SU-DHL-6 (cell line): ENCODE measurements around the gene DYNC2H1.

Source experiments
- EZH2phosphoT487 ChIP-seq: fragments of 200-600 bp; sonication (generic), shearing (Covaris generic); conservative IDR thresholded peaks from 2 replicates; pipeline ENCODE4 v1.6.1; 2018; ENCODE audit warnings: mild to moderate bottlenecking, antibody characterized with exemption, low read length, moderate library complexity, mixed read lengths
- TF ChIP-seq, protein P1 (sequence below): fragments of 200-600 bp; sonication (generic); IDR thresholded peaks from one replicate; pipeline ENCODE4 v1.5.1; 2017; ENCODE audit warnings: antibody characterized with exemption, mild to moderate bottlenecking, low read length, moderate library complexity; ENCODE audit not compliant: insufficient read depth, poor library complexity, severe bottlenecking

DNA sequence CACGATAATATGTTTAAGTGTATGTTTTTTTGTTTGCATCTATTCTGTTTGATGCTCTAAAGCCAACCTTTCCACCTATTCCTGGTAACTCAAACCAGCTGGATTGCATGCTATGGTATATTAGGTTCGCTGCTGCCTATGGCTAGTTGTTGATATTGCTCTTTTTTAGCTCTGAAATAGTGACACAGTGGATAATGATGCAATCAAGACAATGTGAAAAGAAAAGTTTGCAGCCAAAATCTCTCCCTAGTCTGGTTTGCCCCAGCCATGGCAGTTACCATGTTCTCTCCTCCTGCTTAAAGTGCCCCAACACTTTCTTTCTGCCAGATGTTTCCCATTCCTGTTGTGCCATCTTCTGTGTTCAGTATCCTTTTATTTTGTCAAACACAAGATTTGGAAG, 269.7 kb downstream of the DYNC2H1 start:
- no peak for TF ChIP-seq EZH2phosphoT487
- TF ChIP-seq, protein P1, sequence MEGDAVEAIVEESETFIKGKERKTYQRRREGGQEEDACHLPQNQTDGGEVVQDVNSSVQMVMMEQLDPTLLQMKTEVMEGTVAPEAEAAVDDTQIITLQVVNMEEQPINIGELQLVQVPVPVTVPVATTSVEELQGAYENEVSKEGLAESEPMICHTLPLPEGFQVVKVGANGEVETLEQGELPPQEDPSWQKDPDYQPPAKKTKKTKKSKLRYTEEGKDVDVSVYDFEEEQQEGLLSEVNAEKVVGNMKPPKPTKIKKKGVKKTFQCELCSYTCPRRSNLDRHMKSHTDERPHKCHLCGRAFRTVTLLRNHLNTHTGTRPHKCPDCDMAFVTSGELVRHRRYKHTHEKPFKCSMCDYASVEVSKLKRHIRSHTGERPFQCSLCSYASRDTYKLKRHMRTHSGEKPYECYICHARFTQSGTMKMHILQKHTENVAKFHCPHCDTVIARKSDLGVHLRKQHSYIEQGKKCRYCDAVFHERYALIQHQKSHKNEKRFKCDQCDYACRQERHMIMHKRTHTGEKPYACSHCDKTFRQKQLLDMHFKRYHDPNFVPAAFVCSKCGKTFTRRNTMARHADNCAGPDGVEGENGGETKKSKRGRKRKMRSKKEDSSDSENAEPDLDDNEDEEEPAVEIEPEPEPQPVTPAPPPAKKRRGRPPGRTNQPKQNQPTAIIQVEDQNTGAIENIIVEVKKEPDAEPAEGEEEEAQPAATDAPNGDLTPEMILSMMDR, result no peak
